Hair follicular keratinocyte (primary cell): ENCODE measurements around the gene SIX3. TPM values are rescaled to one million over a fixed set of nuclear protein-coding genes. Genes with fewer than 3 reads are reported as not detected.

Source experiments
- total RNA-seq: library from RNA; depleted of rRNA; stranded (reverse); fragments of >200 nt; gene quantifications from 2 replicates; pipeline ENCODE4 v1.2.3, GENCODE V29; 2015

The SIX3 gene
- not detected in 2 replicates for total RNA-seq

GRCh38 chr2:44941551-44942234 is at the start of gene SIX3:
TSS of gene SIX3 (plus strand) at chr2:44941702. CDS start at chr2:44942105, 403 bp downstream.

Other genes with a start within 250 kb of the SIX3 start
- 0.08 TPM in 1 of 2 replicates, not detected in the other for gene SIX2, start 67.8 kb downstream of the SIX3 start, total RNA-seq